ENCODE measurements around the gene UBA7. TPM values are rescaled to one million over a fixed set of nuclear protein-coding genes. Genes with fewer than 3 reads are reported as not detected.
A peak's percentile ranks its signal among the peaks of the same experiment; 100 is the strongest.
"Not testable (repeated sequence)": the region's sequence is repeated elsewhere in the genome, so short reads cannot be mapped to it uniquely, and the experiment has no call there.

Gene UBA7
- total RNA-seq, 2 experiments from 2014 or later, result 179 to 182 TPM

- POLR2A ChIA-PET, result no interaction called here
- no peaks in the 10 kb centered on the region for H3K36me3 Mint-ChIP-seq (ENCODE audit: low read depth)
- H3K27ac Mint-ChIP-seq, result no peak overlapping the region
- H3K4me1 Mint-ChIP-seq, result peaks cover 14% of the 10 kb centered on the region
- H3K4me3 Mint-ChIP-seq, result no peak overlapping the region
- peaks cover 7% of the 10 kb centered on the region for H3K27me3 Mint-ChIP-seq
- no peaks in the 10 kb centered on the region for H3K9me3 Mint-ChIP-seq
- CTCF ChIA-PET, result interaction anchor here (1.9 to 2.2 kb wide), 2 partner anchors 9 to 12 kb away, joined by 4 to 5 read pairs; partner anchors contain the start of genes CDHR4 and INKA1
- no peak for DNase-seq
Measured at GRCh38 chr3:49790626-49791411, 22.9 kb downstream of the UBA7 start.

GRCh38 chr3:49788056-49788455, 25.7 kb downstream of the UBA7 start:
- Mint-ChIP-seq H3K27me3 (peaks cover 7% of the 10 kb centered on the region), H3K4me3 (no peak overlapping the region), H3K27ac (no peak overlapping the region), H3K36me3 (ENCODE audit: low read depth) (peaks cover 10% of the 10 kb centered on the region), H3K9me3 (no peaks in the 10 kb centered on the region), H3K4me1 (peaks cover 31% of the 10 kb centered on the region)
- CTCF ChIA-PET, result interaction anchor here (1.1 to 3.6 kb wide), 2 partner anchors 15 to 51 kb away, joined by 3 to 22 read pairs; partner anchors contain the start of gene INKA1
- DNase-seq, result no peak
- POLR2A ChIA-PET, result interaction anchor here (1.4 to 2.7 kb wide), 5 partner anchors 15 to 302 kb away, joined by 3 to 17 read pairs (median 8); partner anchors contain the start of genes INKA1, RBM5, RBM6 and RNF123

- H3K4me1 Mint-ChIP-seq, result peaks cover 31% of the 10 kb centered on the region
- no peaks in the 10 kb centered on the region for H3K9me3 Mint-ChIP-seq
- POLR2A ChIA-PET, result interaction anchor here (0.6 to 2.7 kb wide), 12 partner anchors 15 to 302 kb away, joined by 3 to 17 read pairs (median 4); partner anchors contain the start of genes AMIGO3, INKA1, RBM5 and RBM6
- no peak overlapping the region for H3K4me3 Mint-ChIP-seq
- CTCF ChIA-PET, result interaction anchor here (0.6 to 3.6 kb wide), 3 partner anchors 15 to 54 kb away, joined by 4 to 22 read pairs (median 8); partner anchors contain the start of gene INKA1
- peaks cover 10% of the 10 kb centered on the region for H3K36me3 Mint-ChIP-seq (ENCODE audit: low read depth)
- peaks cover 5% of the 10 kb centered on the region for H3K27me3 Mint-ChIP-seq
- no peak overlapping the region for H3K27ac Mint-ChIP-seq
- DNase-seq, result no peak
Measured at GRCh38 chr3:49787536-49787935, 26.2 kb downstream of the UBA7 start.

GRCh38 chr3:49787182-49787464, 26.6 kb downstream of the UBA7 start:
- Mint-ChIP-seq H3K4me1 (peaks cover 33% of the 10 kb centered on the region), H3K4me3 (peak overlapping the region; percentile 85), H3K27me3 (peaks cover 3% of the 10 kb centered on the region), H3K36me3 (ENCODE audit: low read depth) (peaks cover 10% of the 10 kb centered on the region), H3K27ac (peak overlapping the region; percentile 92), H3K9me3 (no peaks in the 10 kb centered on the region)
- POLR2A ChIA-PET, result interaction anchor here (0.6 to 2.7 kb wide), 12 partner anchors 16 to 303 kb away, joined by 3 to 17 read pairs (median 4); partner anchors contain the start of genes AMIGO3, INKA1, RBM5 and RBM6
- CTCF ChIA-PET, result interaction anchor here (0.6 to 3.6 kb wide), 3 partner anchors 16 to 53 kb away, joined by 4 to 22 read pairs (median 8); partner anchors contain the start of gene INKA1
- no peak for DNase-seq

GRCh38 chr3:49786357-49787181, 27.2 kb downstream of the UBA7 start, which contains the start of gene IP6K1:
Gene IP6K1, minus strand, starts transcription at chr3:49786542. Its CDS starts 38,502 bp downstream, at chr3:49748040.
- ChIA-PET CTCF (interaction anchor here (0.8 to 3.6 kb wide), 3 partner anchors 16 to 247 kb away, joined by 3 to 22 read pairs (median 8); partner anchors contain the start of gene INKA1), POLR2A (interaction anchor here (0.6 to 2.7 kb wide), 22 partner anchors 8 to 303 kb away, joined by 3 to 17 read pairs (median 4); partner anchors contain the start of genes AMIGO3, GMPPB, INKA1 and RBM5)
- Mint-ChIP-seq H3K4me1 (peaks cover 33% of the 10 kb centered on the region), H3K27me3 (peaks cover 3% of the 10 kb centered on the region), H3K4me3 (peak within 1 kb of the TSS; percentile 85), H3K27ac (peak within 1 kb of the TSS; percentile 92), H3K9me3 (no peaks in the 10 kb centered on the region), H3K36me3 (ENCODE audit: low read depth) (peaks cover 10% of the 10 kb centered on the region)
- DNase-seq, result peak; percentile 100

- H3K4me3 Mint-ChIP-seq, result peak overlapping the region; percentile 85
- H3K36me3 Mint-ChIP-seq (ENCODE audit: low read depth), result peaks cover 16% of the 10 kb centered on the region
- ChIA-PET POLR2A (interaction anchor here (0.7 to 2.7 kb wide), 17 partner anchors 9 to 304 kb away, joined by 3 to 17 read pairs (median 4); partner anchors contain the start of genes CDHR4, INKA1, RBM5 and UBA7), CTCF (interaction anchor here (0.8 to 3.6 kb wide), 3 partner anchors 17 to 246 kb away, joined by 3 to 22 read pairs (median 8); partner anchors contain the start of gene INKA1)
- peak; percentile 47 for DNase-seq
- H3K9me3 Mint-ChIP-seq, result no peaks in the 10 kb centered on the region
- H3K27ac Mint-ChIP-seq, result peak overlapping the region; percentile 75
- peaks cover 37% of the 10 kb centered on the region for H3K4me1 Mint-ChIP-seq
- no peaks in the 10 kb centered on the region for H3K27me3 Mint-ChIP-seq
Measured at GRCh38 chr3:49785565-49786356, 28.0 kb downstream of the UBA7 start.

- ChIA-PET POLR2A (interaction anchor here (1.7 kb wide), 1 partner anchor 23 kb away, joined by 4 read pairs; no protein-coding TSS in a partner anchor), CTCF (interaction anchor here (0.7 kb wide), 1 partner anchor 313 kb away, joined by 3 read pairs; no protein-coding TSS in a partner anchor)
- H3K4me1 Mint-ChIP-seq, result peaks cover 45% of the 10 kb centered on the region
- not testable (repeated sequence) for H3K9me3 Mint-ChIP-seq, DNase-seq, H3K4me3 Mint-ChIP-seq, H3K27ac Mint-ChIP-seq, H3K27me3 Mint-ChIP-seq
- peaks cover 29% of the 10 kb centered on the region for H3K36me3 Mint-ChIP-seq (ENCODE audit: low read depth)
Measured at GRCh38 chr3:49782277-49782676, 31.5 kb downstream of the UBA7 start.

GRCh38 chr3:49781415-49782199, 32.1 kb downstream of the UBA7 start:
- Mint-ChIP-seq H3K36me3 (ENCODE audit: low read depth) (peaks cover 34% of the 10 kb centered on the region), H3K27ac (no peak overlapping the region), H3K27me3 (no peaks in the 10 kb centered on the region), H3K4me3 (no peak overlapping the region), H3K4me1 (peaks cover 38% of the 10 kb centered on the region), H3K9me3 (no peaks in the 10 kb centered on the region)
- CTCF ChIA-PET, result no interaction called here
- POLR2A ChIA-PET, result interaction anchor here (1.7 kb wide), 1 partner anchor 24 kb away, joined by 4 read pairs; no protein-coding TSS in a partner anchor
- no peak for DNase-seq

GRCh38 chr3:49780975-49781365, 32.8 kb downstream of the UBA7 start:
- POLR2A ChIA-PET, H3K27ac Mint-ChIP-seq, H3K9me3 Mint-ChIP-seq, H3K27me3 Mint-ChIP-seq, H3K4me3 Mint-ChIP-seq, CTCF ChIA-PET, DNase-seq: not testable (repeated sequence)
- Mint-ChIP-seq H3K4me1 (peaks cover 36% of the 10 kb centered on the region), H3K36me3 (ENCODE audit: low read depth) (peaks cover 37% of the 10 kb centered on the region)

- H3K4me1 Mint-ChIP-seq, result peaks cover 32% of the 10 kb centered on the region
- ChIA-PET POLR2A (no interaction called here), CTCF (no interaction called here)
- H3K9me3 Mint-ChIP-seq, result no peaks in the 10 kb centered on the region
- H3K4me3 Mint-ChIP-seq, result no peak overlapping the region
- DNase-seq, result no peak
- no peak overlapping the region for H3K27ac Mint-ChIP-seq
- peaks cover 33% of the 10 kb centered on the region for H3K36me3 Mint-ChIP-seq (ENCODE audit: low read depth)
- no peaks in the 10 kb centered on the region for H3K27me3 Mint-ChIP-seq
Measured at GRCh38 chr3:49780080-49780974, 33.4 kb downstream of the UBA7 start.
